ENCODE results near the gene RPH3AL.

RPH3AL gene

DNA sequence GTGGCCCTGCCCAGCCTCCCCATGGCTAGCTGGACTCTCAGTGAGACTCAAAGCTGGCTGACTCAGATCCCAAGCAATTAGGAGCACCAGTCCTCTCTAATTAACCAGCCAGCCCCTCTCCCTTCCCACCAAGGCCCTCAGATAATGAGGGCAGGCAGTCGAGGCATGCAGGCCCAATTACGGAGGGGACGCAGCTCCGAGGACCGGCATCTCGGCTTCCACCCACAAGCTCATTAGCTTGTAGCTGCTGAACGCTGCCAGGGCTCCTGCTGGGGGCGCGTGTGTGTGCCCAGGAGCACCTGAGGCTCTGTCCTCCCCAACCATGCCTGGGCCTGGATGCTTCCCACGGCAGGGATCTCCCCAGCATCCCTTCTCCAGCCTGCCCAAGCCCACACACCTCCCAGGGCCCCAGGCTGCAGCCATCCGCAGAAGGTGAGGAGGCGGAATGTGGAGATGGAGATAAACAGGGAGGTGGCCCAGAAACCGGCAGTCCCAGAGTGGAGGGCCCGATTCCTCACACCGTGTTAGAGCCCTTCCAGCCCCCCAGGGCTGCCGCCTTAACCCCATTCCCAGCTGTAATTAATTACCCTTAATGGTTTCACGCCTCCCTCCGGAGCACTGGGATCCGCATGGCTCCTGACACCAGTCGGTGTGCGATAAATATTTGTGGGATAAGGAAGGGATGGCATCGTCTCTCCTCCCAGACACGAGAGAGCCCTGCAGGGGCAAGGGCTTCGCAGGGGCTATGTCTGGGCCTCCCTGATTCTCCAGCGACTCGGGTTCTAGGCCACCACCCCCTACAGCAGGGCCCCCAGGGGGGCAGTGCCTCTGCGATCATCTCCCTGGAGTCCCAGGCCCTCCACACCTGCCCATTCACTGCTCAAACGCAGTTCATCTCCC is 42.2 kb downstream of the RPH3AL start:
- no peak for TF ChIP-seq TEAD4 (IDR thresholded peaks at IDR 0.05)
- no peak for TF ChIP-seq EGR1 (IDR thresholded peaks at IDR 0.05)
- TF ChIP-seq CEBPB (IDR thresholded peaks at IDR 0.05) = no peak
- no peak for TF ChIP-seq NFIC (IDR thresholded peaks at IDR 0.05)
- TF ChIP-seq CREB1 (IDR thresholded peaks at IDR 0.05; ENCODE audit: low read depth) = no peak
- TF ChIP-seq RAD21 (IDR thresholded peaks at IDR 0.05; ENCODE audit: low read depth) = no peak
- TF ChIP-seq, protein P1, sequence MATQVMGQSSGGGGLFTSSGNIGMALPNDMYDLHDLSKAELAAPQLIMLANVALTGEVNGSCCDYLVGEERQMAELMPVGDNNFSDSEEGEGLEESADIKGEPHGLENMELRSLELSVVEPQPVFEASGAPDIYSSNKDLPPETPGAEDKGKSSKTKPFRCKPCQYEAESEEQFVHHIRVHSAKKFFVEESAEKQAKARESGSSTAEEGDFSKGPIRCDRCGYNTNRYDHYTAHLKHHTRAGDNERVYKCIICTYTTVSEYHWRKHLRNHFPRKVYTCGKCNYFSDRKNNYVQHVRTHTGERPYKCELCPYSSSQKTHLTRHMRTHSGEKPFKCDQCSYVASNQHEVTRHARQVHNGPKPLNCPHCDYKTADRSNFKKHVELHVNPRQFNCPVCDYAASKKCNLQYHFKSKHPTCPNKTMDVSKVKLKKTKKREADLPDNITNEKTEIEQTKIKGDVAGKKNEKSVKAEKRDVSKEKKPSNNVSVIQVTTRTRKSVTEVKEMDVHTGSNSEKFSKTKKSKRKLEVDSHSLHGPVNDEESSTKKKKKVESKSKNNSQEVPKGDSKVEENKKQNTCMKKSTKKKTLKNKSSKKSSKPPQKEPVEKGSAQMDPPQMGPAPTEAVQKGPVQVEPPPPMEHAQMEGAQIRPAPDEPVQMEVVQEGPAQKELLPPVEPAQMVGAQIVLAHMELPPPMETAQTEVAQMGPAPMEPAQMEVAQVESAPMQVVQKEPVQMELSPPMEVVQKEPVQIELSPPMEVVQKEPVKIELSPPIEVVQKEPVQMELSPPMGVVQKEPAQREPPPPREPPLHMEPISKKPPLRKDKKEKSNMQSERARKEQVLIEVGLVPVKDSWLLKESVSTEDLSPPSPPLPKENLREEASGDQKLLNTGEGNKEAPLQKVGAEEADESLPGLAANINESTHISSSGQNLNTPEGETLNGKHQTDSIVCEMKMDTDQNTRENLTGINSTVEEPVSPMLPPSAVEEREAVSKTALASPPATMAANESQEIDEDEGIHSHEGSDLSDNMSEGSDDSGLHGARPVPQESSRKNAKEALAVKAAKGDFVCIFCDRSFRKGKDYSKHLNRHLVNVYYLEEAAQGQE (IDR thresholded peaks at IDR 0.05; ENCODE audit: low read depth) = no peak
- TF ChIP-seq, protein P2, sequence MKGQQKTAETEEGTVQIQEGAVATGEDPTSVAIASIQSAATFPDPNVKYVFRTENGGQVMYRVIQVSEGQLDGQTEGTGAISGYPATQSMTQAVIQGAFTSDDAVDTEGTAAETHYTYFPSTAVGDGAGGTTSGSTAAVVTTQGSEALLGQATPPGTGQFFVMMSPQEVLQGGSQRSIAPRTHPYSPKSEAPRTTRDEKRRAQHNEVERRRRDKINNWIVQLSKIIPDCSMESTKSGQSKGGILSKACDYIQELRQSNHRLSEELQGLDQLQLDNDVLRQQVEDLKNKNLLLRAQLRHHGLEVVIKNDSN (IDR thresholded peaks at IDR 0.05) = no peak
- TF ChIP-seq TAF1 (IDR thresholded peaks at IDR 0.05; ENCODE audit: low read depth) = no peak
- no peak for TF ChIP-seq TCF12 (IDR thresholded peaks at IDR 0.05; ENCODE audit: low read depth)
- TF ChIP-seq, protein P3, sequence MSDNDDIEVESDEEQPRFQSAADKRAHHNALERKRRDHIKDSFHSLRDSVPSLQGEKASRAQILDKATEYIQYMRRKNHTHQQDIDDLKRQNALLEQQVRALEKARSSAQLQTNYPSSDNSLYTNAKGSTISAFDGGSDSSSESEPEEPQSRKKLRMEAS (IDR thresholded peaks at IDR 0.05) = no peak
- TF ChIP-seq EP300 (IDR thresholded peaks at IDR 0.05; ENCODE audit: borderline replicate concordance) = no peak
- TF ChIP-seq ZBTB7A (IDR thresholded peaks at IDR 0.05; ENCODE audit: low read depth) = no peak

DNA sequence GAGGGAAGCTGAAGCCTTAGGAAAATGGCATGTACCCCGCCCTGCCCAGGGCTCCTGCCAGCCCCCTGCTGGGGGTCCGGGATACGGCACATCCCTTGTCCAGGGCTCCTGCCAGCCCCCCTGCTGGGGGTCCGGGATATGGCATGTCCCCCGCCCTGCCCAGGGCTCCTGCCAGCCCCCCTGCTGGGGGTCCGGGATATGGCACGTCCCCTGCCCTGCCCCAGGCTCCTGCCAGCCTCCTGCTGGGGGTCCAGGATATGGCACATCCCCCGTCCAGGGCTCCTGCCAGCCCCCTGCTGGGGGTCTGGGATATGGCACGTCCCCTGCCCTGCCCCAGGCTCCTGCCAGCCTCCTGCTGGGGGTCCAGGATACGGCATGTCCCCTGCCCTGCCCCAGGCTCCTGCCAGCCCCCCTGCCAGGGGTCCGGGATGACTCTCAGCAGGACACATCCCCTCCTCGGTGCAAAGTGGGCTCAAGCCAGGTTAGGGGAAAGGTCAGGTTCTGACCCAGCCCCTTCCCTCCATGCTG is 43.2 kb downstream of the RPH3AL start:
- TF ChIP-seq, protein P1 (IDR thresholded peaks at IDR 0.05; ENCODE audit: low read depth) = no peak
- no peak for TF ChIP-seq YY1 (IDR thresholded peaks at IDR 0.05; ENCODE audit: low read depth)
- TF ChIP-seq FOXM1 (IDR thresholded peaks at IDR 0.05; ENCODE audit: borderline replicate concordance, low read depth) = no peak
- no peak for TF ChIP-seq TCF12 (IDR thresholded peaks at IDR 0.05; ENCODE audit: low read depth)
- no peak for TF ChIP-seq RAD21 (IDR thresholded peaks at IDR 0.05; ENCODE audit: low read depth)
- no peak for TF ChIP-seq NFIC (IDR thresholded peaks at IDR 0.05)
- TF ChIP-seq, protein P3 (IDR thresholded peaks at IDR 0.05) = no peak
- no peak for TF ChIP-seq ZBTB7A (IDR thresholded peaks at IDR 0.05; ENCODE audit: low read depth)
- no peak for TF ChIP-seq TEAD4 (IDR thresholded peaks at IDR 0.05)
- TF ChIP-seq EP300 (IDR thresholded peaks at IDR 0.05; ENCODE audit: borderline replicate concordance) = no peak
- TF ChIP-seq CEBPB (IDR thresholded peaks at IDR 0.05) = no peak
- TF ChIP-seq, protein P2 (IDR thresholded peaks at IDR 0.05) = no peak
- no peak for TF ChIP-seq TAF1 (IDR thresholded peaks at IDR 0.05; ENCODE audit: low read depth)
- no peak for TF ChIP-seq EGR1 (IDR thresholded peaks at IDR 0.05)

DNA sequence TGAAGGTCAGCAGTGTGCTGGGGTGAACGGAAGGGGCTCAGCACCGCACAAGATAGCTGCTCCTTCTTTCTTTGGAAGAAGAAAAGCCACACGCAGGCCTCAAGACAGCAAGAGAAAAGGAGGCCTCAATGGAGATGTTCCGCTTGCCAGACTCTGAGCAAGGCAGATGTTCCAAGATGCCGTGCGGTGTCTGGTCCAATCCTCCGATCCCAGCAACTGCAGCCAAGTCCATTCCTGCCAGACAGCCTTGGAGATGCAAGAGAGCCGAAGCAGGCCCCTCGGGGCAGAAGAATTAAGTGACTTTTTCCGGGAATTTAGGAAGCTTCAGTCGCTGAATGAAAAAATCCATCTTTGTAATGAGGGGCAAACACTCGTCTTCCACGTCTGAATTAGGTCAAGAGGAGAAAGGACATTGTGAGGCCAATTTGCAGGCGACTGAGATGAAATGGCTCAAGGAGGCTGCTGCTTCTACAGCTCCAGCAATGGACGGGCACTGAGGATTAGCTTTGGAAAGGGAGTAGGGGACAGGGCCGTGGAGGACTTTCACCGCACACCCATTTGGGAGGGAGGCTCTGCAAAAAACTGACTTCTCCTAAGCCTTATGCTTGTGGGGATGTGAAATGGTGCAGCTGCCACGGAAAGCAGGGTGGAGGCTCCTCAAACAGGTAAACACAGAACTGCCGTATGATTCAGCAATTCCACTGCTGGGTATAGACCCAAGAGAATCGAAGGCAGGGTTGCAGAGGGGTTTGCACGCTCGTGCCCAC is 44.7 kb downstream of the RPH3AL start:
- no peak for TF ChIP-seq RAD21 (IDR thresholded peaks at IDR 0.05; ENCODE audit: low read depth)
- TF ChIP-seq CREB1 (IDR thresholded peaks at IDR 0.05; ENCODE audit: low read depth) = no peak

DNA sequence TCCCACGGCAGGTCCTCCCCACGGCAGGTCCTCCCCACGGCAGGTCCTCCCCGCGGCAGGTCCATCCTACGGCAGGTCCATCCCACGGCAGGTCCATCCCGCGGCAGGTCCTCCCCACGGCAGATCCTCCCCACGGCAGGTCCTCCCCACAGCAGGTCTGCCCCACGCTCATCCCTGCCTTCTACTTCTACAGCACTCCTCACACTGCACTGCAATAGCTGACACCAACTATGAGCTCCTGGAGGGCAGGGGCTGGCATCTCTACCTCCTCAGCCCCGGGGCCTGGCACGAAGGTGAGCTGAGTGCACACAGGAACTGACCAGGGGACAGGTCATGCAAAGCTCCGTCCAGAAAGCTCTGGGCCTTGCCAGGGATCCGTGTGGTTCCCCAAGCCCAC is 45.3 kb downstream of the RPH3AL start:
- no peak for TF ChIP-seq CEBPB (IDR thresholded peaks at IDR 0.05)
- TF ChIP-seq TCF12 (IDR thresholded peaks at IDR 0.05; ENCODE audit: low read depth) = no peak
- TF ChIP-seq TEAD4 (IDR thresholded peaks at IDR 0.05) = no peak
- no peak for TF ChIP-seq YY1 (IDR thresholded peaks at IDR 0.05; ENCODE audit: low read depth)
- TF ChIP-seq, protein P1 (IDR thresholded peaks at IDR 0.05; ENCODE audit: low read depth) = no peak
- TF ChIP-seq, protein P2 (IDR thresholded peaks at IDR 0.05) = no peak
- TF ChIP-seq NFIC (IDR thresholded peaks at IDR 0.05) = no peak
- TF ChIP-seq RAD21 (IDR thresholded peaks at IDR 0.05; ENCODE audit: low read depth) = no peak
- TF ChIP-seq EGR1 (IDR thresholded peaks at IDR 0.05) = no peak
- TF ChIP-seq, protein P3 (IDR thresholded peaks at IDR 0.05) = no peak
- no peak for TF ChIP-seq FOXM1 (IDR thresholded peaks at IDR 0.05; ENCODE audit: borderline replicate concordance, low read depth)
- no peak for TF ChIP-seq EP300 (IDR thresholded peaks at IDR 0.05; ENCODE audit: borderline replicate concordance)
- no peak for TF ChIP-seq TAF1 (IDR thresholded peaks at IDR 0.05; ENCODE audit: low read depth)
- TF ChIP-seq CREB1 (IDR thresholded peaks at IDR 0.05; ENCODE audit: low read depth) = no peak

Measured in Ishikawa (cell line).